CD4-positive, alpha-beta T cell treated with Interleukin-4 for 4 hours (primary cell): ENCODE results near the gene PMAIP1.
"Not testable (repeated sequence)": the region's sequence is repeated elsewhere in the genome, so short reads cannot be mapped to it uniquely, and the experiment has no call there.

ENCODE experiments used
- DNase-seq: peaks from one replicate; pipeline ENCODE4 v3.0.0-alpha.2; 2020

The PMAIP1 gene

GRCh38 chr18:59899298-59900221 is at the start of gene PMAIP1:
TSS of gene PMAIP1 (plus strand) at chr18:59899996. CDS start at chr18:59900178, 182 bp downstream.
- DNase-seq: peak; percentile 84

DNA sequence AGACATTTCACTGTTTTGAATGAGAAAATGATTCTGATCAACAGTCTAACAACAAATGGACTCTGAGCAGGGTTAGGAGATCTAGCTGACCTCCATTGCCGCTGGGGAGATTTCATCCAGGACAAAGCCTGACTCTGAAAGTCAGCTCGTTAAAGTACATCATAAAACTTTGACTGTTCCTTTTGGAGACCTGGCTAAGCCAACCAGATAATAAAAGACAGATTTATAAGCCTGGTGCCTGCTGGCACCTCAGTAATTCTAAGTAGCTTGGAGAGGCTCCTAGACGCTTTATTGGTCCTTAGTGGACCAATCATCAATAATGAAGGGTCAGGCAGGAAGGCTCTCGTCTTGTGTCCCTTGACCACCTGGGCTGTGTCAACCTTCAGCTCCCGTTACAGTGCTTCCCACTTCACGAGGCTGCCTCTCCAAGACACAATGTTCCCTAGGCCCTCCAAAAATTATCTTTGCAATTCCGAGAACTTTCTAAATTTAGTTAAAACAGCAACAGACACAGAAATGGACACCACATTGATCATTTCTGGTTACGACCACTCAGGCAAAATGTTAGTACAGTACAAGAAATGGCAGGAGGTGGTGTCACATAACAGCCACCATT is 47.9 kb upstream of the PMAIP1 start:
- no peak for DNase-seq

- DNase-seq: no peak
Observed at GRCh38 chr18:59852548-59852947, 47.2 kb upstream of the PMAIP1 start.

DNA sequence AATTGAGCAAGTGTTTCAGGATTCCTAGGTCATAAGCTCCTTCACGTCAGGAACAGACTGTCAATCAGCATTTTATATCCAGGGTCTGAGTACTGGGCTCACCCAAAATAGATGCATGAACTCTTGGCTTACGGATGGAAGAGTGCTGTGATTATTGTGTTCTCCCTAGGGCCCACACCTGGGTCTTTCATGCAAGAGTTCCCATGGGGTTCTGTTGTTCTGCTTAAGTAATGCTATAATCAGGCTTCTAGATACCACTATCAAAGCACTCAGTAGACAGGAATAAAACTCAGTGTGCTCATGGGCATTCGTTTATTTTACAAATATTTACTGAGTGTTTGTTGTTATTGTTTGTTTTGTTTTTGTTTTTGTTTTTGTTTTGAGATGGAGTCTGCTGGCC is 46.4 kb upstream of the PMAIP1 start:
- DNase-seq: no peak

- DNase-seq: not testable (repeated sequence)
Observed at GRCh38 chr18:59853988-59854387, 45.8 kb upstream of the PMAIP1 start.

DNA sequence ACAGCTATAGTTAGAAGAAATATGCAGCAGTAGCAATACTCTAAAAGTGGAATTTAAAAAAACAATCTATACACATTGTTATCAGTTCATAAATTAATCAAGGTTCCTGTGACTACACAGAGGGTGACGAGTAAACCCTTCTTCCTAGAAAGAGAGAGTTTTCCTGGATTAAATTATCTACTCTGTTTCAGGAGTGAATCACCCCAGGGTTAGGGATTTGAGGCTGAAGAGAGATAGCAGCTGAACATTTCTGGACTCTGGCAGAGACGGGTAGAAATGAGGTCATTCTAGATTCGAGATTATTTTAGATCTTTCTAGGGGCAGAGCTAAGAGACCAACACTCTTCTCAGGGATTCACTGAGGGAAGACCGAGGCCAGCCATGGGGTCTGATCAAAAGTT is 38.8 kb upstream of the PMAIP1 start:
- DNase-seq: no peak

- no peak for DNase-seq
Observed at GRCh38 chr18:59861963-59862819, 37.6 kb upstream of the PMAIP1 start.

- no peak for DNase-seq
Observed at GRCh38 chr18:59865241-59865986, 34.4 kb upstream of the PMAIP1 start.

DNA sequence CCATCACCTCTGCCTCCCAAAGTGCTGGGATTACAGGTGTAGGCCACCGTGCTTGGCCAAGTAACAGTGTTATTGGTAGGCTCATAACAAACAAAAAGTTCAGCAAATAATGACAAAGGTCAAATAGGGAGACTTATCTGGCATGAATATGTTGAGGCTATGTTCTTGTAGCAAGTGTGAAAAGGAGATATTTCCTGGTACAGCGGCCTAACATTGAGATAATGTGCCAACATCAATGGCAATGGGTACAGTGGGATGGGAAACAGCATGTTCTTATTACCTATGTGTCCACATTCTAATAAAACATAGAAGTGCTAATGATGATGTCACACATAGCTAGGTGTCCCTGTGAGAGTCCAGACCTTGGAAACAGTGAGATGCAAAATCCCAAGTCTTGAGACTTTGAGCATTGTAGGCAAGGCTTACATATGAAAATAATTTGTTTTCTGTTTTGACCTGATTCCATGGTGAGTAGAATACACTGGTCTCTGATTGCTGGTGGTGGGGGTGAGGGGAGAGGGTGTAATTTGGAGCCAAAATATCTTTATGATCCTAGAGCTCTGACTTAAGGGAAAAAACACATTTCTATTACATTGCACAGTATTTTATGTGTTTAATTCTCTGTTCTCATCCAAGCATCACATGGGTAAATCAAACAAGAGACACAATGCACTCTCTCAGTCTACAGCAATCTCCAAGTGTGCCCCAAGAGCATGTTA is 33.1 kb upstream of the PMAIP1 start:
- DNase-seq: no peak

DNA sequence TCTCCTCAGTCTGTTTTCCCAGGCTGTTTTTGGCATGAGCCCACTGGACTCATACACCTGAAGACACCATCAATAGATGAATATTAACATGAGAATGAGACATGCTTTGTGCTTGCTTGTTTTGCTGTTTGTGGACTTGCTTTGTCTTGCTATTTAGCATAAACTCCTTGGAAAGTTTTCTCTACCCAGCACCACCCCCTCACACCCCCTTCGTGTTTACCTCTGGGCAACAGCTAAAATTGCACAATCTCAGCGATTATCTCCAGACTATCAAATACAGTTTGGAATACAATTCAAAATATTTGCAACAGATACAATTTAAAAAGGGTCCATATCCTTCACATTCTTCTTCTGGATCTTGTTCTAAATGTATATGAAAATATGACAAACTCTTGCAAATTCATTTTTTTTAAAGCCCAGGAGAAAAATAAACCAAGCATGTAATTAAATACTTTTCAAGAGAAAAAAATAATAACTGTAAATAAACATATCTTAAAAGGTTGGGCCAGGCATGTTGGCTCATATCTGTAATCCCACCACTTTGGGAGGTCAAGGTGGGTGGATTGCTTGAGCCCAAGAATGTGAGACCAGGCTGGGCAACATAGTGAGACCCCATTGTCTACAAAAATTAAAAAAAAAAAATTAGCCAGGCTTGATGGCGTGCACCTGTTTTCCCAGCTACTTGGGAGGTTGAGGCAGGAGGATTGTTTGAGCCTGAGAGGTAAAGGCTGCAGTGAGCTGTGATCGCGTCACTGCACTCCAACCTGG is 32.3 kb upstream of the PMAIP1 start:
- DNase-seq: no peak

DNA sequence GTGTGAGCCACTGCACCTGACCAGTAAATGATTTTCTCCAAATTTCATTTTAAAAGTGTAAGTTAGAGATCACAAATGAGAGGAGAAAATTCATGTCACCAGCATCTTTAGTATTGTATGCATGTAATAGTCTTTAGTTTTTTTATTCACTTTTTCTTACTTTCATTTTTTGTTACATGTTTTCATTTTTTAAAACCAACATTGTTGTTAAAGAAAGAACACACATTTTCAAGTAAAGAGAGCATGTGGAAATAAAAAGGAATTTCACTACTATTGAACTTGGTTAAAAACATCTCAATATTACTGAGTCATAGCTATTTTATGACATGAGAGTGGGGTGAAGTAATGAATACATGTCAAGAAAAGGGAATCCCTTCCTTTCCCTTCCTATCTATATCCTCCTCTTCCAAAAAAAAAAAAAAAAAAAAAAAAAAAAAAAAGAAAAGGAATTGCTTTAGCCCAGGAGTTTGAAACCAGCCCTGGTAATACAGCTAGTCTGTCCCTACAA is 29.1 kb upstream of the PMAIP1 start:
- DNase-seq: no peak

GRCh38 chr18:59871711-59872362 is 28.0 kb upstream of the PMAIP1 start:
- DNase-seq: no peak

DNA sequence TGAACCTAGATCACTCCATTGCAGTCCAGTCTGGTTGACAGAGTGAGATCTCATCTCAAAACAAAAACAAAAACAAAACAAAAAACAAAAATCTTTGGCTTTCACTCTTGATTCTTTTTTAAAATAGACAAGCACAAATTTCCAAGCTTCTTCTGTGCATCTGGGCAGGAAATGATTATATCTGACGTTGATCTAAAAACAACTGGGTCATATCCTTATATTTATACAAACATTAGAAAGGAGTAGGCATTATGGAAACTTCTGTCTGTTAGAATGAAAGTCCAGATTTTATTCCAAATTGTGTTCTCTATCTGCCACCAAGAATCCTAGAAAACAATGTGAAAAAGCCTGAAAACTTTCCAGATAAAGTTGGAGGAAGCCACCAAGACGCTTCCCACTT is 26.2 kb upstream of the PMAIP1 start:
- DNase-seq: no peak

DNA sequence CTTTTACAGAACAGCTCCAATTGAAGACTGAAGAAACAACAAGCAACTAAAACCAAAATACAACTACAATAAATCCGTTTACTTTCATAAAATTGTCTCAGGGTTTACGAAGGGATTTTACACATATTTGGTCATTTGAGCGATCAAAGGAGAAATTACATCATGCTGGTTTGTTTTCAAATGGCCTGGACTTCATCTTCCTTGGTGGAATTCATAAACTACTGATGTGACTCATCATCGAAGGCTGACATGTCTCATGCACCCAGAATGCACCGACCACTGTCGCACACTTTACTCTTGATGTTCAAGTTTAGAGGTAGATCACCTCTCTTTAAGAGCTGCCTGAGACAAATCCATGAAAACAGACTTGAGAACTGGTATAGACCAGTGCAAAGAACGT is 25.6 kb upstream of the PMAIP1 start:
- DNase-seq: no peak

DNA sequence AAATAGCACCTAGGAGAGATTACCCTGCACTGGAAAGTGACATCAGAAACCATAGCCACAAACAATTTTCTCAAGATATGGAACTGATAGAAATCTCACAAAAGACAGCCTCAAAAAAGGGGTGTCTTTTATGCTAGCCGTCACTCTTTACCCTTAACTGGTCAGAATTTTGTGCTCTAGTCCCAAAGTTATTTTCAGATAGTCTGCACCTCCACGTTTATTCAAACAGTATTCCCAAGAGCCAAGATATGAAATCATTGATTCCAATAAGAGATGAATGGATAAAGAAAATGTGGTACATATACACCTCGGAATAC is 23.5 kb upstream of the PMAIP1 start:
- DNase-seq: no peak

DNA sequence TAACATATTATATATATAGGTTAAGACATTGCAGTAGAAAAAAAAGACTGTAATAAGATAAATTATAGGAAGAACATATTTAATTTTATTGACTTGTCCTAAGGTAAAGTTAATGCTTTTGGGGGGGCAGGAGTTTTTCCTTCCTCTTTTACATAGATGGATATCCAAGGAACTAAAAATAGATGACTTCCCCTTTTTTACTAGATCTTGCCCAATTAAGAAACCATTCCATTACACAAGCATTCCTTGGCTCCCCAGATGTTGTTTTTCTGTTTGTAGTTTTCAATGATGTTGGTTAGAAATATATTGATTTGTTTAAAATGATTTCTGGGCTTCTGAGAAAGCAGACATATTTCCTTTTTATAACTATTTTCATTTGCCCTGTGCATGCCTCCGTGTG is 22.4 kb upstream of the PMAIP1 start:
- DNase-seq: no peak

GRCh38 chr18:59878644-59879043 is 21.2 kb upstream of the PMAIP1 start:
- no peak for DNase-seq

GRCh38 chr18:59881728-59882656 is 17.8 kb upstream of the PMAIP1 start:
- DNase-seq: no peak

- no peak for DNase-seq
Observed at GRCh38 chr18:59884351-59884750, 15.4 kb upstream of the PMAIP1 start.
